Activated CD8-positive, alpha-beta memory T cell treated with anti-CD3 and anti-CD28 coated beads for 36 hours (primary cell): ENCODE results near the gene ELAVL2. TPM values are rescaled to one million over a fixed set of nuclear protein-coding genes. Genes with fewer than 3 reads are reported as not detected.

Experiments
- CTCF ChIA-PET: fragments of 350-600 bp; sonication (Branson Sonifier 250); formaldehyde crosslinking; loops from one replicate; lab custom pipeline; 2021; ENCODE audit warnings: antibody characterized with exemption; lab: Charles Lee
- POLR2A ChIA-PET: fragments of 350-600 bp; sonication (Branson Sonifier 250); formaldehyde crosslinking; loops from one replicate; lab custom pipeline; 2021; ENCODE audit warnings: antibody characterized with exemption; lab: Charles Lee
- total RNA-seq, 2 experiments: library from RNA; stranded (reverse); gene quantifications; one replicate each; pipeline ENCODE4 v1.2.3, GENCODE V29; 2021

ELAVL2 gene
- total RNA-seq, 2 experiments from 2014 or later, result not detected

- POLR2A ChIA-PET, result no interaction called here
- CTCF ChIA-PET, result no interaction called here
Observed at GRCh38 chr9:23822261-23823169, 3.5 kb downstream of the ELAVL2 start.

- CTCF ChIA-PET, result no interaction called here
- POLR2A ChIA-PET, result no interaction called here
Observed at GRCh38 chr9:23821375-23822181, 4.5 kb downstream of the ELAVL2 start.

- ChIA-PET CTCF (no interaction called here), POLR2A (no interaction called here)
Observed at GRCh38 chr9:23820451-23821374, 5.3 kb downstream of the ELAVL2 start.

- ChIA-PET CTCF (interaction anchor here (0.6 kb wide), 1 partner anchor 116 kb away, joined by 4 read pairs; no protein-coding TSS in a partner anchor), POLR2A (no interaction called here)
Observed at GRCh38 chr9:23819403-23819802, 6.6 kb downstream of the ELAVL2 start.

GRCh38 chr9:23814243-23814642, 11.8 kb downstream of the ELAVL2 start:
- CTCF ChIA-PET, result no interaction called here
- POLR2A ChIA-PET, result no interaction called here

- POLR2A ChIA-PET, result no interaction called here
- CTCF ChIA-PET, result no interaction called here
Observed at GRCh38 chr9:23812673-23813072, 13.4 kb downstream of the ELAVL2 start.

GRCh38 chr9:23811633-23812032, 14.4 kb downstream of the ELAVL2 start:
- ChIA-PET POLR2A (no interaction called here), CTCF (no interaction called here)

- ChIA-PET CTCF (no interaction called here), POLR2A (no interaction called here)
Observed at GRCh38 chr9:23803216-23803615, 22.8 kb downstream of the ELAVL2 start.

- ChIA-PET CTCF (no interaction called here), POLR2A (no interaction called here)
Observed at GRCh38 chr9:23801523-23801922, 24.5 kb downstream of the ELAVL2 start.

- CTCF ChIA-PET, result no interaction called here
- POLR2A ChIA-PET, result no interaction called here
Observed at GRCh38 chr9:23799521-23799920, 26.5 kb downstream of the ELAVL2 start.

- CTCF ChIA-PET, result no interaction called here
- POLR2A ChIA-PET, result no interaction called here
Observed at GRCh38 chr9:23798325-23798724, 27.7 kb downstream of the ELAVL2 start.

GRCh38 chr9:23796209-23796608, 29.8 kb downstream of the ELAVL2 start:
- ChIA-PET CTCF (no interaction called here), POLR2A (no interaction called here)

GRCh38 chr9:23790351-23791260, 35.4 kb downstream of the ELAVL2 start:
- ChIA-PET CTCF (no interaction called here), POLR2A (no interaction called here)

GRCh38 chr9:23789529-23790254, 36.3 kb downstream of the ELAVL2 start:
- ChIA-PET POLR2A (no interaction called here), CTCF (no interaction called here)

- CTCF ChIA-PET, result no interaction called here
- POLR2A ChIA-PET, result no interaction called here
Observed at GRCh38 chr9:23784962-23785361, 41.1 kb downstream of the ELAVL2 start.

- ChIA-PET CTCF (no interaction called here), POLR2A (no interaction called here)
Observed at GRCh38 chr9:23783509-23783908, 42.5 kb downstream of the ELAVL2 start.

GRCh38 chr9:23779220-23779619, 46.8 kb downstream of the ELAVL2 start:
- POLR2A ChIA-PET, result no interaction called here
- CTCF ChIA-PET, result no interaction called here

- ChIA-PET CTCF (no interaction called here), POLR2A (no interaction called here)
Observed at GRCh38 chr9:23777328-23777727, 48.7 kb downstream of the ELAVL2 start.
